Endometrium (tissue), 2 donors: ENCODE measurements around the gene C22orf15.
A peak's percentile ranks its signal among the peaks of the same experiment; 100 is the strongest.

Source experiments
- FAIRE-seq: peaks from 2 replicates; lab custom pipeline; 2012; peaks lifted over from hg19 to GRCh38; lab: Jason Lieb, UNC
- donor health status: control.
- donor health status: control.

Gene C22orf15

GRCh38 chr22:23789121-23789520, 26.3 kb downstream of the C22orf15 start:
- FAIRE-seq, result no peak

GRCh38 chr22:23789638-23790037, 26.8 kb downstream of the C22orf15 start:
- FAIRE-seq, result no peak

- FAIRE-seq, result peak; percentile 98
These were observed 28.3 kb downstream of the C22orf15 start for GRCh38 chr22:23790819-23791737.

- FAIRE-seq, result no peak
These were observed 29.2 kb downstream of the C22orf15 start for GRCh38 chr22:23791738-23792645.

GRCh38 chr22:23793326-23793725, 30.5 kb downstream of the C22orf15 start:
- FAIRE-seq, result no peak

- FAIRE-seq, result peak; percentile 94
These were observed 33.7 kb downstream of the C22orf15 start for GRCh38 chr22:23796461-23796860.

GRCh38 chr22:23800297-23801237, 37.8 kb downstream of the C22orf15 start:
- FAIRE-seq, result no peak

GRCh38 chr22:23801238-23801821, 38.5 kb downstream of the C22orf15 start:
- FAIRE-seq, result no peak

GRCh38 chr22:23801886-23802377, 39.1 kb downstream of the C22orf15 start:
- FAIRE-seq, result no peak

- no peak for FAIRE-seq
These were observed 40.4 kb downstream of the C22orf15 start for GRCh38 chr22:23803001-23803819.

GRCh38 chr22:23804781-23805291, 42.0 kb downstream of the C22orf15 start:
- FAIRE-seq, result no peak

- FAIRE-seq, result no peak
These were observed 44.0 kb downstream of the C22orf15 start for GRCh38 chr22:23806837-23807236.

- no peak for FAIRE-seq
These were observed 49.6 kb downstream of the C22orf15 start for GRCh38 chr22:23812378-23812777.
